Liver (tissue), 9 donors: ENCODE measurements around the gene FKBP1A. TPM values are rescaled to one million over a fixed set of nuclear protein-coding genes. Genes with fewer than 3 reads are reported as not detected.

Source experiments
- DNase-seq: peaks from one replicate; pipeline ENCODE4 v3.0.0-alpha.2; 2017; ENCODE audit warnings: low spot score
- H3K27ac ChIP-seq, 2 donors: one replicate each; pipeline ENCODE4 v1.7.0; 2013; ENCODE audit warnings: inconsistent platforms in 2 of 2, low read length in 2 of 2, control low read depth in 1 of 2, low read depth in 1 of 2, mild to moderate bottlenecking in 1 of 2
- H3K27me3 ChIP-seq, 4 donors: one replicate each; pipeline versions ENCODE4 v1.6.1 to v1.7.0; 2013; ENCODE audit warnings: low read length in 3 of 4, inconsistent platforms in 1 of 4, mild to moderate bottlenecking in 1 of 4, moderate library complexity in 1 of 4; ENCODE audit not compliant: control insufficient read depth in 4 of 4, insufficient read depth in 4 of 4
- H3K36me3 ChIP-seq, 4 donors: one replicate each; pipeline versions ENCODE4 v1.6.1 to v1.7.0; 2013; ENCODE audit warnings: low read length in 3 of 4, mild to moderate bottlenecking in 3 of 4, low read depth in 1 of 4, moderate library complexity in 1 of 4; ENCODE audit not compliant: control insufficient read depth in 4 of 4, insufficient read depth in 3 of 4
- H3K4me1 ChIP-seq, 4 donors: one replicate each; pipeline versions ENCODE4 v1.6.1 to v1.7.0; 2013; ENCODE audit warnings: low read length in 3 of 4, mild to moderate bottlenecking in 3 of 4, moderate library complexity in 1 of 4; ENCODE audit not compliant: control insufficient read depth in 4 of 4, insufficient read depth in 4 of 4
- H3K4me3 ChIP-seq, 3 donors: one replicate each; pipeline versions ENCODE4 v1.6.1 to v1.7.0; 2013; ENCODE audit warnings: low read length in 3 of 3, control low read depth in 1 of 3, low read depth in 1 of 3, mild to moderate bottlenecking in 1 of 3
- H3K9ac ChIP-seq, 2 donors: one replicate each; pipeline ENCODE4 v1.7.0; 2013; ENCODE audit warnings: low read length in 2 of 2, mild to moderate bottlenecking in 2 of 2, moderate library complexity in 2 of 2, control low read depth in 1 of 2, low read depth in 1 of 2
- H3K9me3 ChIP-seq, 4 donors: one replicate each; pipeline versions ENCODE4 v1.6.1 to v1.7.0; 2013; ENCODE audit warnings: low read length in 3 of 4; ENCODE audit not compliant: control insufficient read depth in 4 of 4
- EGR1 ChIP-seq, 2 donors: IDR thresholded peaks; 2 replicates each; pipeline ENCODE4 v1.6.1; 2016 to 2018; ENCODE audit warnings: antibody characterized with exemption in 2 of 2, low read depth in 2 of 2
- FOXA1 ChIP-seq: IDR thresholded peaks from 2 replicates; pipeline ENCODE4 v1.6.1; 2016; ENCODE audit warnings: antibody characterized with exemption
- FOXA2 ChIP-seq: IDR thresholded peaks from 2 replicates; pipeline ENCODE4 v1.6.1; 2016; ENCODE audit warnings: antibody characterized with exemption
- GABPA ChIP-seq, 2 donors: IDR thresholded peaks in 1 of 2; conservative IDR thresholded peaks in 1 of 2; 2 replicates each; pipeline ENCODE4 v1.6.1; 2016; ENCODE audit warnings: antibody characterized with exemption in 2 of 2, mild to moderate bottlenecking in 1 of 2, moderate library complexity in 1 of 2
- HNF4A ChIP-seq, 2 donors: conservative IDR thresholded peaks; 2 replicates each; pipeline ENCODE4 v1.6.1; 2016; ENCODE audit warnings: antibody characterized with exemption in 2 of 2, mild to moderate bottlenecking in 2 of 2
- HNF4G ChIP-seq: IDR thresholded peaks from 2 replicates; pipeline ENCODE4 v1.6.1; 2016; ENCODE audit warnings: antibody characterized with exemption
- JUND ChIP-seq, 2 donors: IDR thresholded peaks; 2 replicates each; pipeline ENCODE4 v1.6.1; 2016; ENCODE audit warnings: antibody characterized with exemption in 2 of 2
- NR2F2 ChIP-seq: IDR thresholded peaks from 2 replicates; pipeline ENCODE4 v1.6.1; 2016; ENCODE audit warnings: antibody characterized with exemption
- RAD21 ChIP-seq, 2 donors: IDR thresholded peaks; 2 replicates each; pipeline ENCODE4 v1.6.1; 2016; ENCODE audit warnings: antibody characterized with exemption in 2 of 2, mild to moderate bottlenecking in 2 of 2
- RXRA ChIP-seq, 2 donors: IDR thresholded peaks; 2 replicates each; pipeline ENCODE4 v1.6.1; 2017 to 2018; ENCODE audit warnings: antibody characterized with exemption in 2 of 2, mild to moderate bottlenecking in 1 of 2
- SP1 ChIP-seq: IDR thresholded peaks from 2 replicates; pipeline ENCODE4 v1.6.1; 2018; ENCODE audit warnings: antibody characterized with exemption, mild to moderate bottlenecking
- TAF1 ChIP-seq: conservative IDR thresholded peaks from 2 replicates; pipeline ENCODE4 v1.6.1; 2016; ENCODE audit warnings: antibody characterized with exemption, mild to moderate bottlenecking
- YY1 ChIP-seq: IDR thresholded peaks from 2 replicates; pipeline ENCODE4 v1.6.1; 2016; ENCODE audit warnings: antibody characterized with exemption, mild to moderate bottlenecking
- WGBS: extraction: QIAGEN DNeasy Blood & Tissue Kit; methylation state at CpG from one replicate; pipeline ENCODE4 v1.1.7; 2013; 5-methylcytosine and 5-hydroxymethylcytosine counted together
- polyA plus RNA-seq, 2 donors: library from polyadenylated mRNA; stranded (reverse) in 1 of 2; unstranded in 1 of 2; fragments of 200-250 nt in 1 of 2; fragments of >200 nt in 1 of 2; fragmentation: Nextera tagmentation in 1 of 2; extraction: Ambion mirVana in 1 of 2; gene quantifications; one replicate each; pipeline versions ENCODE4 v1.2.1 to v1.2.3, GENCODE V29; 2013 to 2015
- total RNA-seq, 2 donors: library from RNA; depleted of rRNA; stranded (reverse); fragments of >200 nt; gene quantifications; one replicate each; pipeline ENCODE4 v1.2.3, GENCODE V29; 2014
- TF ChIP-seq, protein P1 (sequence below): IDR thresholded peaks from 2 replicates; pipeline ENCODE4 v1.6.1; 2016; ENCODE audit warnings: antibody characterized with exemption
- TF ChIP-seq, protein P2 (sequence below): IDR thresholded peaks from 2 replicates; pipeline ENCODE4 v1.6.1; 2016; ENCODE audit warnings: antibody characterized with exemption
- TF ChIP-seq, protein P3 (sequence below): IDR thresholded peaks from 2 replicates; pipeline ENCODE4 v1.6.1; 2016; ENCODE audit warnings: antibody characterized with exemption
- TF ChIP-seq, protein P4 (sequence below): IDR thresholded peaks from 2 replicates; pipeline ENCODE4 v1.6.1; 2016; ENCODE audit warnings: antibody characterized with exemption, mild to moderate bottlenecking
- donor health status: healthy.
- donor health status: healthy.
- donor health status: healthy.
- donor health status: healthy.
- donor health status: healthy.

The FKBP1A gene
- total and polyA plus RNA-seq, 4 donors, result 49.3 to 114 (median 76.9) TPM

DNA sequence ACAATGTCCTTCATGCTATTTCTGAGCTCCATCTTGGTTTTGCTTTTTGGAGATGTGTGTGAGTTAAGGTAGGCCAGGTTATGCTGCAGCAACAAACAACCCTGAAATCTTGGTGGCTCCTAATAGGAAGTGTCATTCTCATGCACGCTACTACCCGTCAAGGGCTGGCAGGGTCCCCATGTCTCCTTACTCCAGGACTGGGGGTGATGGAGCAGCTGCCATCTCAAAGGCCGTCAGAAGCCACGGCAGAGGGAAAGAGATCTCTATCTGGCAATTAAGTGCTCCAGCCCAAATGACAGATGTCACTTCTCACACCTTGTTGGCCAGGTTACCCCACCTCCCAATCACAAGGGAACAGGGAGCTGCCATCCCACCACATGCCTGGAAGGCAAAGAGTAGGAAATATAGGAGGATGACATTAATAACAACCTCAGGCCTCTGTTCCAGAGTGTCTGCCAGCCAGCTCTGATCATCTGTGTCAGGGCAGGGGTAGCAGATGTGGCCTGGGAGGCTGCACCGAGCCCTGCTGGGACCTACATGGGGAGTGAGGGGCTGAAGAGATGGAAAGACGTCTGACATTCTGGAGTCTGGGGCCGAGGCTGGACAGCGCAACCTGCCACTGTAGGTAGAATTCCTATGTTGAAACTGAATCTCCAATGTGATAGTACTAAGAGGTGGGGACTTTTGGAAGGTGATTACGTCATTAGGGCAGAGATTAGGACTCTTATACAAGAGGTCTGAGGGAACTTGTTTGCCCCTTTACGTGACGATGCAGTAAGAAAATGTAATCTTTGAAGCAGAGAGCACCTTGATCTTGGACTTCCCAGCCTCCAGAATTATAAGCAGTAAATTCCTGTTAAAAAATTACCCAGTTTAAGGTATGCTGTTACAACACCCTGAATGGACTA, 59.1 kb downstream of the FKBP1A start:
- Histone ChIP-seq H3K36me3 (no peaks in the 10 kb centered on the region), H3K4me1 (peaks cover 7 to 33% (median 18%) of the 10 kb centered on the region in 4 donors), H3K9me3 (no peaks in the 10 kb centered on the region), H3K9ac (no peak overlapping the region), H3K27me3 (no peaks in the 10 kb centered on the region), H3K4me3 (no peak overlapping the region), H3K27ac (no peak overlapping the region)
- peak; percentile 28 for DNase-seq
- TF ChIP-seq RXRA (IDR thresholded peaks at IDR 0.05) (no peak), NR2F2 (no peak), HNF4G (no peak), TAF1 (no peak), JUND (IDR thresholded peaks at IDR 0.05) (no peak), HNF4A (conservative IDR thresholded peaks at IDR 0.05) (no peak), SP1 (no peak)
- TF ChIP-seq, protein P1, sequence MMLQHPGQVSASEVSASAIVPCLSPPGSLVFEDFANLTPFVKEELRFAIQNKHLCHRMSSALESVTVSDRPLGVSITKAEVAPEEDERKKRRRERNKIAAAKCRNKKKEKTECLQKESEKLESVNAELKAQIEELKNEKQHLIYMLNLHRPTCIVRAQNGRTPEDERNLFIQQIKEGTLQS, result no peak
- TF ChIP-seq, protein P2, sequence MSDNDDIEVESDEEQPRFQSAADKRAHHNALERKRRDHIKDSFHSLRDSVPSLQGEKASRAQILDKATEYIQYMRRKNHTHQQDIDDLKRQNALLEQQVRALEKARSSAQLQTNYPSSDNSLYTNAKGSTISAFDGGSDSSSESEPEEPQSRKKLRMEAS, result no peak
- TF ChIP-seq, protein P3, sequence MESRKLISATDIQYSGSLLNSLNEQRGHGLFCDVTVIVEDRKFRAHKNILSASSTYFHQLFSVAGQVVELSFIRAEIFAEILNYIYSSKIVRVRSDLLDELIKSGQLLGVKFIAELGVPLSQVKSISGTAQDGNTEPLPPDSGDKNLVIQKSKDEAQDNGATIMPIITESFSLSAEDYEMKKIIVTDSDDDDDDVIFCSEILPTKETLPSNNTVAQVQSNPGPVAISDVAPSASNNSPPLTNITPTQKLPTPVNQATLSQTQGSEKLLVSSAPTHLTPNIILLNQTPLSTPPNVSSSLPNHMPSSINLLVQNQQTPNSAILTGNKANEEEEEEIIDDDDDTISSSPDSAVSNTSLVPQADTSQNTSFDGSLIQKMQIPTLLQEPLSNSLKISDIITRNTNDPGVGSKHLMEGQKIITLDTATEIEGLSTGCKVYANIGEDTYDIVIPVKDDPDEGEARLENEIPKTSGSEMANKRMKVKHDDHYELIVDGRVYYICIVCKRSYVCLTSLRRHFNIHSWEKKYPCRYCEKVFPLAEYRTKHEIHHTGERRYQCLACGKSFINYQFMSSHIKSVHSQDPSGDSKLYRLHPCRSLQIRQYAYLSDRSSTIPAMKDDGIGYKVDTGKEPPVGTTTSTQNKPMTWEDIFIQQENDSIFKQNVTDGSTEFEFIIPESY, result no peak
- WGBS, result 92% methylated on average over 11 of the region's 11 CpGs

DNA sequence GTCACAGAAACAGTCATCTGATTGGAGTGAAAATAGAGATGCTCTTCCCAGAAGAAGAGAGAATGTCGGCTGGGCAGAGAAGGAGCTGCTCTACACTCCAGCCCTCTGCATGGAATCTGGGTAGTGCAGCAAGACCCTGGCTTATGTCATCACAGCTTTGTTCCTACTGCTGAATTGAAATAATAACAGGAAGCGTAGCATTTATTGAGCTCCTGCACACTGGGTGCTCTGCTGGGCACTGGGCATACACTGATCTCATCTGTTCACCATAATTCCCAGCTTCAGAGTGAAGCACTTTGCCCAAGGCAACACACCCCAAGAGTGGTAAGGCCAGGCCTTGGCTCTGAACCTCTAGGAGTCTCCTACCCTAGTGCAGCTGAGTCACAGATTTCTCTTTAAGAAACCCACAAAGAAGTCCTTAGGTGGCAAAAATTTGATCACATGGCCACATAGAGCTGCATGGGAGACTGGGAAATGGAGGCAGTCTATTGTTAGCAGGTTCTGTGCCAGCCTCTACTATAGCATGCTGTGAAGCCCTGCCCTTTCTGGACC, 60.0 kb downstream of the FKBP1A start:
- no peaks in the 10 kb centered on the region for H3K36me3 ChIP-seq
- peaks cover 14 to 42% (median 25%) of the 10 kb centered on the region in 4 donors for H3K4me1 ChIP-seq
- H3K4me3 ChIP-seq, result no peak overlapping the region
- DNase-seq, result peak; percentile 13
- no peaks in the 10 kb centered on the region for H3K9me3 ChIP-seq
- no peak overlapping the region for H3K9ac ChIP-seq
- no peak overlapping the region for H3K27ac ChIP-seq
- TF ChIP-seq SP1 (no peak), RXRA (IDR thresholded peaks at IDR 0.05) (no peak), RAD21 (IDR thresholded peaks at IDR 0.05) (no peak), HNF4G (no peak), YY1 (no peak), NR2F2 (no peak), GABPA (IDR thresholded peaks at IDR 0.05 in 1 of 2, conservative IDR thresholded peaks at IDR 0.05 in 1 of 2) (no peak), FOXA2 (no peak), TAF1 (no peak), EGR1 (IDR thresholded peaks at IDR 0.05; ENCODE audit: low read depth in 2 of 2) (no peak), HNF4A (conservative IDR thresholded peaks at IDR 0.05) (no peak), JUND (IDR thresholded peaks at IDR 0.05) (no peak), FOXA1 (no peak)
- TF ChIP-seq, protein P4, sequence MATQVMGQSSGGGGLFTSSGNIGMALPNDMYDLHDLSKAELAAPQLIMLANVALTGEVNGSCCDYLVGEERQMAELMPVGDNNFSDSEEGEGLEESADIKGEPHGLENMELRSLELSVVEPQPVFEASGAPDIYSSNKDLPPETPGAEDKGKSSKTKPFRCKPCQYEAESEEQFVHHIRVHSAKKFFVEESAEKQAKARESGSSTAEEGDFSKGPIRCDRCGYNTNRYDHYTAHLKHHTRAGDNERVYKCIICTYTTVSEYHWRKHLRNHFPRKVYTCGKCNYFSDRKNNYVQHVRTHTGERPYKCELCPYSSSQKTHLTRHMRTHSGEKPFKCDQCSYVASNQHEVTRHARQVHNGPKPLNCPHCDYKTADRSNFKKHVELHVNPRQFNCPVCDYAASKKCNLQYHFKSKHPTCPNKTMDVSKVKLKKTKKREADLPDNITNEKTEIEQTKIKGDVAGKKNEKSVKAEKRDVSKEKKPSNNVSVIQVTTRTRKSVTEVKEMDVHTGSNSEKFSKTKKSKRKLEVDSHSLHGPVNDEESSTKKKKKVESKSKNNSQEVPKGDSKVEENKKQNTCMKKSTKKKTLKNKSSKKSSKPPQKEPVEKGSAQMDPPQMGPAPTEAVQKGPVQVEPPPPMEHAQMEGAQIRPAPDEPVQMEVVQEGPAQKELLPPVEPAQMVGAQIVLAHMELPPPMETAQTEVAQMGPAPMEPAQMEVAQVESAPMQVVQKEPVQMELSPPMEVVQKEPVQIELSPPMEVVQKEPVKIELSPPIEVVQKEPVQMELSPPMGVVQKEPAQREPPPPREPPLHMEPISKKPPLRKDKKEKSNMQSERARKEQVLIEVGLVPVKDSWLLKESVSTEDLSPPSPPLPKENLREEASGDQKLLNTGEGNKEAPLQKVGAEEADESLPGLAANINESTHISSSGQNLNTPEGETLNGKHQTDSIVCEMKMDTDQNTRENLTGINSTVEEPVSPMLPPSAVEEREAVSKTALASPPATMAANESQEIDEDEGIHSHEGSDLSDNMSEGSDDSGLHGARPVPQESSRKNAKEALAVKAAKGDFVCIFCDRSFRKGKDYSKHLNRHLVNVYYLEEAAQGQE, result no peak
- TF ChIP-seq, protein P3, result no peak
- TF ChIP-seq, protein P2, result no peak
- TF ChIP-seq, protein P1, result no peak
- 97% methylated on average over 2 of the region's 2 CpGs for WGBS
- H3K27me3 ChIP-seq, result no peaks in the 10 kb centered on the region
